Trophoblast cell (in vitro differentiated cells and primary cell): ENCODE measurements around the gene RAB10.
A peak's percentile ranks its signal among the peaks of the same experiment; 100 is the strongest.

Experiments used
- DNase-seq, 2 donors: peaks; one replicate each; pipeline ENCODE4 v3.0.0-alpha.2; 2016
- H2AFZ ChIP-seq: 2 replicates; pipeline ENCODE4 v1.6.1; 2013; ENCODE audit warnings: low read length, moderate library complexity, mild to moderate bottlenecking; ENCODE audit not compliant: insufficient read depth, poor library complexity
- H2AK5ac ChIP-seq: 2 replicates; pipeline ENCODE4 v1.6.1; 2013; ENCODE audit warnings: mild to moderate bottlenecking, low read length
- H2BK120ac ChIP-seq: 2 replicates; pipeline ENCODE4 v1.6.1; 2013; ENCODE audit warnings: low read length, mild to moderate bottlenecking, moderate library complexity; ENCODE audit not compliant: insufficient read depth, poor library complexity
- H2BK12ac ChIP-seq: 2 replicates; pipeline ENCODE4 v1.6.1; 2013; ENCODE audit warnings: mild to moderate bottlenecking, low read length, moderate library complexity
- H2BK5ac ChIP-seq: 2 replicates; pipeline ENCODE4 v1.6.1; 2013; ENCODE audit warnings: low read length, low read depth, moderate library complexity, mild to moderate bottlenecking; ENCODE audit not compliant: poor library complexity
- H3K14ac ChIP-seq: 2 replicates; pipeline ENCODE4 v1.6.1; 2013; ENCODE audit warnings: mild to moderate bottlenecking, low read length
- H3K18ac ChIP-seq: 2 replicates; pipeline ENCODE4 v1.6.1; 2013; ENCODE audit warnings: mild to moderate bottlenecking, low read length
- H3K23ac ChIP-seq: 2 replicates; pipeline ENCODE4 v1.6.1; 2013; ENCODE audit warnings: low read length
- H3K27ac ChIP-seq: 2 replicates; pipeline ENCODE4 v1.5.1; 2013; ENCODE audit warnings: low read depth, mild to moderate bottlenecking, inconsistent platforms, low read length, moderate library complexity
- H3K27me3 ChIP-seq: 2 replicates; pipeline ENCODE4 v1.6.1; 2013; ENCODE audit warnings: inconsistent platforms, mild to moderate bottlenecking, low read length, moderate library complexity; ENCODE audit not compliant: insufficient read depth
- H3K36me3 ChIP-seq, 2 experiments: 1 replicate in 1 of 2; 2 replicates in 1 of 2; pipeline ENCODE4 v1.6.1; 2013; ENCODE audit warnings: low read length in 2 of 2, mild to moderate bottlenecking in 2 of 2, moderate library complexity in 1 of 2; ENCODE audit not compliant: insufficient read depth in 2 of 2, control insufficient read depth in 1 of 2
- H3K4ac ChIP-seq: 2 replicates; pipeline ENCODE4 v1.6.1; 2013; ENCODE audit warnings: low read depth, mild to moderate bottlenecking, low read length, moderate library complexity
- H3K4me1 ChIP-seq, 2 experiments: 1 replicate in 1 of 2; 2 replicates in 1 of 2; pipeline ENCODE4 v1.6.1; 2013; ENCODE audit warnings: low read length in 2 of 2, mild to moderate bottlenecking in 2 of 2, moderate library complexity in 1 of 2; ENCODE audit not compliant: insufficient read depth in 2 of 2, control insufficient read depth in 1 of 2
- H3K4me2 ChIP-seq: 2 replicates; pipeline ENCODE4 v1.6.1; 2013; ENCODE audit warnings: inconsistent platforms, mild to moderate bottlenecking, low read length, moderate library complexity
- H3K4me3 ChIP-seq: 2 replicates; pipeline ENCODE4 v1.5.1; 2013; ENCODE audit warnings: mild to moderate bottlenecking, low read depth, low read length, inconsistent platforms
- H3K79me1 ChIP-seq: one replicate; pipeline ENCODE4 v1.6.1; 2013; ENCODE audit warnings: low read length
- H3K79me2 ChIP-seq: 2 replicates; pipeline ENCODE4 v1.6.1; 2013; ENCODE audit warnings: low read length, mild to moderate bottlenecking; ENCODE audit not compliant: control insufficient read depth, insufficient read depth, poor library complexity
- H3K9ac ChIP-seq: 2 replicates; pipeline ENCODE4 v1.6.1; 2013; ENCODE audit warnings: mild to moderate bottlenecking, low read length
- H3K9me3 ChIP-seq: 2 replicates; pipeline ENCODE4 v1.6.1; 2013; ENCODE audit warnings: low read depth, mild to moderate bottlenecking, control low read depth, inconsistent platforms, low read length; ENCODE audit not compliant: insufficient read depth
- H4K12ac ChIP-seq: 2 replicates; pipeline ENCODE4 v1.6.1; 2013; ENCODE audit warnings: low read depth, mild to moderate bottlenecking, low read length, moderate library complexity
- H4K8ac ChIP-seq: 2 replicates; pipeline ENCODE4 v1.6.1; 2013; ENCODE audit warnings: low read depth, mild to moderate bottlenecking, low read length, moderate library complexity
- H4K91ac ChIP-seq: one replicate; pipeline ENCODE4 v1.6.1; 2013; ENCODE audit warnings: low read depth, mild to moderate bottlenecking, low read length, moderate library complexity
- WGBS: extraction: QIAGEN DNeasy Blood & Tissue Kit; methylation state at CpG from one replicate; pipeline ENCODE4 v1.1.7; 2013; ENCODE audit warnings: missing lambda C conversion rate; ENCODE audit not compliant: insufficient read length, insufficient coverage; ENCODE audit errors: extremely low coverage; 5-methylcytosine and 5-hydroxymethylcytosine counted together

RAB10 gene

DNA sequence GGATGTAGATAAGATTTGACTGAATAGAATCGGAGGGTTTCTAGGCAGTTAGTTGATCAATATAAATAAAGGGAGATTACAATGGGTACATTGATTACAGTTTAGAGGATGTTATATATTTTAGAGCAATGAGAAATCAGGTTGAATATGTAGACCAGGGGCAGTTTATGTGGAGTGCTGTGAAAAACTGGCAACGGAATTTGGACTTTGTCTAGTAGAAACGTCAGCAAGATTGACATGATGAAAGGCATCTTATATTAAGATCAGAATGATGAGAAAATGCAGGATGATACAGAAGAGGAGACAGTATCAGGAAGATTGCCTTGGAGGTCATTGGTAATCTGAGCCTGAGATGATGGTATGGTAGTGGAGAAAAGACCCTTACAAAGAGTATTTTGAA lies 39.9 kb downstream of the RAB10 start:
- WGBS = no CpG with 5 or more reads among the region's 3 CpGs
- H3K79me2 ChIP-seq = peaks cover 6% of the 10 kb centered on the region
- H3K23ac ChIP-seq = no peak overlapping the region
- DNase-seq = no peak
- H3K14ac ChIP-seq = no peak overlapping the region
- H3K9me3 ChIP-seq = no peaks in the 10 kb centered on the region
- H2AFZ ChIP-seq = no peak overlapping the region
- H3K36me3 ChIP-seq = no peaks in the 10 kb centered on the region
- no peak overlapping the region for H3K4ac ChIP-seq
- H3K9ac ChIP-seq = no peak overlapping the region
- no peak overlapping the region for H2BK5ac ChIP-seq
- no peaks in the 10 kb centered on the region for H3K27me3 ChIP-seq
- no peaks in the 10 kb centered on the region for H3K79me1 ChIP-seq
- H3K18ac ChIP-seq = no peak overlapping the region
- H2BK120ac ChIP-seq = no peak overlapping the region
- no peak overlapping the region for H4K8ac ChIP-seq
- H3K27ac ChIP-seq = no peak overlapping the region
- no peak overlapping the region for H2BK12ac ChIP-seq
- no peak overlapping the region for H3K4me3 ChIP-seq
- no peak overlapping the region for H4K91ac ChIP-seq
- H3K4me2 ChIP-seq = no peak overlapping the region
- no peak overlapping the region for H2AK5ac ChIP-seq
- H4K12ac ChIP-seq = no peak overlapping the region
- H3K4me1 ChIP-seq = peaks cover 0 to 3% of the 10 kb centered on the region in 2 experiments

DNA sequence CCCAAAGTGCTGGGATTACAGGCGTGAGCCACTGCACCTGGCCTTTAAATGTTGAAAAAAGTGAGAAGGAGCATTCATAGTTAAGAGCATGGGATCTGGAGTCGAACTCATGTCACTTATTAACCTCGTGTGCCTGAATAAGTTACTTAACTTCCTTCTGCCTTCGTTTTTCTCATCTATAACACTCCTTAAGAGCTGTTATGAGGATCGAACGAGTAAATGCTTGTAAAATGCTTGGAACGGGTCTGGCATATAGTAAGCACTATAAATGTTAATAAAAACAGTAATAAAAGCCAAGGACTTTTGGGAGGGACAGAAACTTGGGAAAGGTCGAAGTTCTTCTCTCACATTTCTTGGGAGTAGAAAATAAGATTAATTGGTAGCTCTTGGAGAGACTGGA lies 40.8 kb downstream of the RAB10 start:
- Histone ChIP-seq H3K18ac (no peak overlapping the region), H4K91ac (no peak overlapping the region), H3K79me2 (peaks cover 6% of the 10 kb centered on the region), H3K36me3 (no peaks in the 10 kb centered on the region), H2BK5ac (no peak overlapping the region), H3K79me1 (no peaks in the 10 kb centered on the region), H3K23ac (no peak overlapping the region), H3K9ac (no peak overlapping the region), H3K4me1 (peaks cover 0 to 3% of the 10 kb centered on the region in 2 experiments), H3K4me2 (no peak overlapping the region), H3K4ac (no peak overlapping the region), H3K9me3 (no peaks in the 10 kb centered on the region), H3K27me3 (no peaks in the 10 kb centered on the region), H4K12ac (no peak overlapping the region), H3K27ac (no peak overlapping the region), H2BK12ac (no peak overlapping the region), H3K14ac (no peak overlapping the region), H4K8ac (no peak overlapping the region), H2AK5ac (no peak overlapping the region), H2AFZ (no peak overlapping the region), H2BK120ac (no peak overlapping the region), H3K4me3 (no peak overlapping the region)
- no CpG with 5 or more reads among the region's 8 CpGs for WGBS
- no peak for DNase-seq

- no CpG with 5 or more reads among the region's 1 CpG for WGBS
Measured at GRCh38 chr2:26075173-26075572, 41.3 kb downstream of the RAB10 start.

DNA sequence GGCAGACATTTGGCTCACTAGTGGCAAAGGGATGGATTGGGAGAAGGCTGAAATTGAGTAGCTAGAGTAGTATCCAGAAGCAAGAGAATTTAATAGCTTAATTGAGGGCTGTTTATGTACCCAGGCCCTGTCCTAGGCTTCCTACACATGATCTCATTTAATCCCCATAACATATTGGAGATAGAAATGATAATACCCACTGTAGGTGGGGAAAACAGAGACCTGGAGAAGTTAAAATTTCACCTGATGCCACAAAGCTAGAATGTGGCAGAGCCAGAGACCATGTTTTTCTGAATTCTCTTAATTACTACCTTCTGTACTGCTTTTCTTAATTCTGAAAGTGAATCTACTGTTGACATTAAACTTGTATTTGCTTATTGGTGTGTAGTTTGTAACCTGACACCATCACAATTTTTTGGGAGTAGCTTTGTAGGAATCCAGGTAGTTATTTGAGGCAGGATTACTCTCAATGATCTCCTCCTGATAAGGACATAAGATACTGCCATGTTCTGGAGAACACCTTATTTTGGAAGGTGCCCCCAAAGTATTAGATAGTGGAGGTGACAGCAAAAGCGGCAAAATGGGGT lies 42.2 kb downstream of the RAB10 start:
- no peak overlapping the region for H3K4me3 ChIP-seq
- H2BK12ac ChIP-seq = no peak overlapping the region
- peaks cover 0 to 2% of the 10 kb centered on the region in 2 experiments for H3K36me3 ChIP-seq
- no peak overlapping the region for H3K14ac ChIP-seq
- no peak overlapping the region for H2BK5ac ChIP-seq
- no peak overlapping the region for H2AK5ac ChIP-seq
- no peak overlapping the region for H4K8ac ChIP-seq
- no peak overlapping the region for H3K23ac ChIP-seq
- no peak for DNase-seq
- H3K4me2 ChIP-seq = no peak overlapping the region
- H3K27ac ChIP-seq = no peak overlapping the region
- H3K27me3 ChIP-seq = no peaks in the 10 kb centered on the region
- peaks cover 4% of the 10 kb centered on the region for H3K79me2 ChIP-seq
- no peaks in the 10 kb centered on the region for H3K79me1 ChIP-seq
- H3K4me1 ChIP-seq = peaks cover 0 to 3% of the 10 kb centered on the region in 2 experiments
- no peak overlapping the region for H4K91ac ChIP-seq
- peak overlapping the region; percentile 79 for H3K4ac ChIP-seq
- no peaks in the 10 kb centered on the region for H3K9me3 ChIP-seq
- H4K12ac ChIP-seq = no peak overlapping the region
- no peak overlapping the region for H2AFZ ChIP-seq
- H3K9ac ChIP-seq = no peak overlapping the region
- H2BK120ac ChIP-seq = no peak overlapping the region
- WGBS = no CpG with 5 or more reads among the region's 1 CpG
- no peak overlapping the region for H3K18ac ChIP-seq

More at GRCh38 chr2:26075173-26075572, 41.3 kb downstream of the RAB10 start:
- no peak overlapping the region for H3K4me2 ChIP-seq
- H3K79me1 ChIP-seq = no peaks in the 10 kb centered on the region
- H3K4ac ChIP-seq = peak overlapping the region; percentile 86
- H4K91ac ChIP-seq = no peak overlapping the region
- no peak overlapping the region for H3K4me3 ChIP-seq
- H2AK5ac ChIP-seq = no peak overlapping the region
- H2AFZ ChIP-seq = no peak overlapping the region
- H2BK12ac ChIP-seq = no peak overlapping the region
- peaks cover 0 to 3% of the 10 kb centered on the region in 2 experiments for H3K4me1 ChIP-seq
- no peak overlapping the region for H3K18ac ChIP-seq
- peaks cover 4% of the 10 kb centered on the region for H3K79me2 ChIP-seq
- no peaks in the 10 kb centered on the region for H3K36me3 ChIP-seq
- H3K9me3 ChIP-seq = no peaks in the 10 kb centered on the region
- DNase-seq = no peak
- H4K8ac ChIP-seq = no peak overlapping the region
- H3K27me3 ChIP-seq = no peaks in the 10 kb centered on the region
- no peak overlapping the region for H3K23ac ChIP-seq
- H3K9ac ChIP-seq = no peak overlapping the region
- no peak overlapping the region for H2BK120ac ChIP-seq
- no peak overlapping the region for H3K27ac ChIP-seq
- H3K14ac ChIP-seq = no peak overlapping the region
- H2BK5ac ChIP-seq = no peak overlapping the region
- no peak overlapping the region for H4K12ac ChIP-seq
